ENCODE measurements around the gene FTO.

Gene FTO

GRCh38 chr16:54152362-54153239 lies 448.6 kb downstream of the FTO start:
- Histone ChIP-seq H3K79me2 (ENCODE audit: low read length) (no peaks in the 10 kb centered on the region), H3K4me3 (ENCODE audit: low read length) (no peak overlapping the region), H3K4me1 (ENCODE audit: low read length) (no peaks in the 10 kb centered on the region), H3K9me2 (replicated peaks; ENCODE audit: insufficient read depth, low read length) (no peaks in the 10 kb centered on the region), H2AFZ (ENCODE audit: low read length) (no peak overlapping the region), H3K9me3 (replicated peaks; ENCODE audit: insufficient read depth, low read length) (no peaks in the 10 kb centered on the region), H3K4me2 (ENCODE audit: low read depth, low read length) (no peak overlapping the region), H3K36me3 (replicated peaks; ENCODE audit: insufficient read depth, low read length) (no peaks in the 10 kb centered on the region), H4K20me1 (ENCODE audit: insufficient read depth, low read length) (no peaks in the 10 kb centered on the region), H3K27me3 (replicated peaks; ENCODE audit: insufficient read depth, low read length) (no peaks in the 10 kb centered on the region), H3K9ac (ENCODE audit: low read length) (no peak overlapping the region), H3K27ac (ENCODE audit: low read length) (no peak overlapping the region), H3F3A (ENCODE audit: insufficient read depth, low read length) (no peaks in the 10 kb centered on the region)
- TF ChIP-seq CTCF (IDR thresholded peaks at IDR 0.05; ENCODE audit: low read length), result no peak
- no peak for TF ChIP-seq EZH2 (optimal IDR thresholded peaks at IDR 0.05; ENCODE audit: low read depth, low read length)
- no peak for TF ChIP-seq EZH2phosphoT487 (IDR thresholded peaks at IDR 0.05; ENCODE audit: low read length)
- DNase-seq, result no peak

DNA sequence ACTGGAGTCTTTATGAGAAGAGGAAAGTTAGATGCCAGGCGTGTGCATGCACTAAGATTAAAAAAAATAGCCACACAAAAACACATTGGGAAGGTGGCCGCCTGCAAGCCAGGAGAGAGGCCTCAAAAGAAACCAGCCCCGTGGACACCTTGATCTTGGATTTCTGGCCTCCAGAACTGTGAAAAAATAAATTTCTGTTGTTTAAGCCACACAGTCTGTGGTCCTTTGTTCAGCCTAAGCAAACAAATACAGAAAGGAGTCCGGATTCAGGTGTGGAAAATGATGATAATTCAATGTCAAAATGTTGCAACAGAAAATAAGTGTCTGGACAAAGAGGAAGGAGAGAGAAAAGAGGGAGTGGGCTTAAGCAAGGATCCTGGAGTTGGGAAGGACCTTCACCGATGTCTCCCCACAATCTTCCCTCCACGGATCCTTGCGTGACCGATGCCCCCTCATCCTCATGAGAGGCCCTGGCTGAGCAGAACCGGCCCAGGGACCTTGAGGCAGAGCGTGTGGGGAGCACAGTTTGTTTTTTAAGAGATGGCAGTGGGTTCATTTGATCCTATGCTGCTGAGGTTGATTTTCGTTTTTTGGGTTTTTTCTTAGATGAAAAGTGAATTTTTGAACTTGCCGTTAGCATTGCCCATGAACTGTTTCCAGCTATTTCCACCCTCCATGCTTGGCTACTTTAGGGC lies 449.4 kb downstream of the FTO start:
- no peak for DNase-seq
- Histone ChIP-seq H3K27ac (ENCODE audit: low read length) (no peak overlapping the region), H3K4me1 (ENCODE audit: low read length) (no peaks in the 10 kb centered on the region), H4K20me1 (ENCODE audit: insufficient read depth, low read length) (no peaks in the 10 kb centered on the region), H2AFZ (ENCODE audit: low read length) (no peak overlapping the region), H3F3A (ENCODE audit: insufficient read depth, low read length) (no peaks in the 10 kb centered on the region), H3K4me2 (ENCODE audit: low read depth, low read length) (no peak overlapping the region), H3K9me2 (replicated peaks; ENCODE audit: insufficient read depth, low read length) (no peaks in the 10 kb centered on the region), H3K9me3 (replicated peaks; ENCODE audit: insufficient read depth, low read length) (no peaks in the 10 kb centered on the region), H3K9ac (ENCODE audit: low read length) (no peak overlapping the region), H3K27me3 (replicated peaks; ENCODE audit: insufficient read depth, low read length) (no peaks in the 10 kb centered on the region), H3K36me3 (replicated peaks; ENCODE audit: insufficient read depth, low read length) (no peaks in the 10 kb centered on the region), H3K79me2 (ENCODE audit: low read length) (no peaks in the 10 kb centered on the region), H3K4me3 (ENCODE audit: low read length) (no peak overlapping the region)
- no peak for TF ChIP-seq EZH2phosphoT487 (IDR thresholded peaks at IDR 0.05; ENCODE audit: low read length)
- no peak for TF ChIP-seq EZH2 (optimal IDR thresholded peaks at IDR 0.05; ENCODE audit: low read depth, low read length)
- TF ChIP-seq CTCF (IDR thresholded peaks at IDR 0.05; ENCODE audit: low read length), result no peak

GRCh38 chr16:54156349-54156748 lies 452.4 kb downstream of the FTO start:
- Histone ChIP-seq H3K9me3 (replicated peaks; ENCODE audit: insufficient read depth, low read length) (no peaks in the 10 kb centered on the region), H3K4me1 (ENCODE audit: low read length) (no peaks in the 10 kb centered on the region), H3K9ac (ENCODE audit: low read length) (no peak overlapping the region), H3K4me2 (ENCODE audit: low read depth, low read length) (no peak overlapping the region), H3F3A (ENCODE audit: insufficient read depth, low read length) (no peaks in the 10 kb centered on the region), H2AFZ (ENCODE audit: low read length) (no peak overlapping the region), H4K20me1 (ENCODE audit: insufficient read depth, low read length) (no peaks in the 10 kb centered on the region), H3K27ac (ENCODE audit: low read length) (no peak overlapping the region), H3K9me2 (replicated peaks; ENCODE audit: insufficient read depth, low read length) (no peaks in the 10 kb centered on the region), H3K27me3 (replicated peaks; ENCODE audit: insufficient read depth, low read length) (no peaks in the 10 kb centered on the region), H3K79me2 (ENCODE audit: low read length) (no peaks in the 10 kb centered on the region), H3K4me3 (ENCODE audit: low read length) (no peak overlapping the region), H3K36me3 (replicated peaks; ENCODE audit: insufficient read depth, low read length) (no peaks in the 10 kb centered on the region)
- no peak for DNase-seq
- no peak for TF ChIP-seq CTCF (IDR thresholded peaks at IDR 0.05; ENCODE audit: low read length)
- TF ChIP-seq EZH2phosphoT487 (IDR thresholded peaks at IDR 0.05; ENCODE audit: low read length), result no peak
- TF ChIP-seq EZH2 (optimal IDR thresholded peaks at IDR 0.05; ENCODE audit: low read depth, low read length), result no peak
